Central memory CD4-positive, alpha-beta T cell (primary cell): ENCODE results near the gene FZD7.

Source experiments
- DNase-seq: peaks from one replicate; pipeline ENCODE4 v3.0.0; 2022

Gene FZD7

GRCh38 chr2:202038471-202039277 is 5.0 kb downstream of the FZD7 start:
- DNase-seq = no peak

- no peak for DNase-seq
Observed at GRCh38 chr2:202039278-202040078, 5.8 kb downstream of the FZD7 start.

GRCh38 chr2:202040079-202040844 is 6.6 kb downstream of the FZD7 start:
- DNase-seq = no peak

GRCh38 chr2:202042444-202042843 is 8.8 kb downstream of the FZD7 start:
- DNase-seq = no peak

GRCh38 chr2:202043475-202043874 is 9.8 kb downstream of the FZD7 start:
- DNase-seq = no peak

- DNase-seq = no peak
Observed at GRCh38 chr2:202044777-202045176, 11.1 kb downstream of the FZD7 start.

- no peak for DNase-seq
Observed at GRCh38 chr2:202046572-202046971, 12.9 kb downstream of the FZD7 start.

GRCh38 chr2:202049092-202049728 is 15.6 kb downstream of the FZD7 start:
- no peak for DNase-seq

GRCh38 chr2:202049840-202050239 is 16.2 kb downstream of the FZD7 start:
- no peak for DNase-seq

GRCh38 chr2:202050652-202051051 is 17.0 kb downstream of the FZD7 start:
- DNase-seq = no peak

GRCh38 chr2:202051499-202052161 is 18.0 kb downstream of the FZD7 start:
- DNase-seq = no peak

- no peak for DNase-seq
Observed at GRCh38 chr2:202052235-202052634, 18.6 kb downstream of the FZD7 start.

- DNase-seq = no peak
Observed at GRCh38 chr2:202054679-202055078, 21.0 kb downstream of the FZD7 start.

GRCh38 chr2:202056611-202057010 is 23.0 kb downstream of the FZD7 start:
- DNase-seq = no peak

GRCh38 chr2:202060218-202060617 is 26.6 kb downstream of the FZD7 start:
- no peak for DNase-seq

- no peak for DNase-seq
Observed at GRCh38 chr2:202061695-202062094, 28.0 kb downstream of the FZD7 start.

- DNase-seq = no peak
Observed at GRCh38 chr2:202064171-202064880, 30.7 kb downstream of the FZD7 start.

GRCh38 chr2:202064881-202065230 is 31.2 kb downstream of the FZD7 start:
- no peak for DNase-seq

GRCh38 chr2:202065876-202066275 is 32.2 kb downstream of the FZD7 start:
- DNase-seq = no peak

GRCh38 chr2:202066875-202067274 is 33.2 kb downstream of the FZD7 start:
- DNase-seq = no peak

- DNase-seq = no peak
Observed at GRCh38 chr2:202067589-202067988, 33.9 kb downstream of the FZD7 start.
